ENCODE results near the gene RYR1.

The RYR1 gene

GRCh38 chr19:38430931-38431330 is 2.6 kb upstream of the RYR1 start:
- no peak for DNase-seq (ENCODE audit: extremely low read depth, low read depth)
- no peak for TF ChIP-seq CTCF (IDR thresholded peaks at IDR 0.05; ENCODE audit: low read depth, low read length)

- DNase-seq (ENCODE audit: extremely low read depth, low read depth), result no peak
- no peak for TF ChIP-seq CTCF (IDR thresholded peaks at IDR 0.05; ENCODE audit: low read depth, low read length)
Observed at GRCh38 chr19:38434549-38435051, 1.1 kb downstream of the RYR1 start.

- no peak for TF ChIP-seq CTCF (IDR thresholded peaks at IDR 0.05; ENCODE audit: low read depth, low read length)
- no peak for DNase-seq (ENCODE audit: extremely low read depth, low read depth)
Observed at GRCh38 chr19:38437295-38437694, 3.8 kb downstream of the RYR1 start.

- TF ChIP-seq CTCF (IDR thresholded peaks at IDR 0.05; ENCODE audit: low read depth, low read length), result no peak
- DNase-seq (ENCODE audit: extremely low read depth, low read depth), result no peak
Observed at GRCh38 chr19:38437917-38438316, 4.4 kb downstream of the RYR1 start.

- no peak for DNase-seq (ENCODE audit: extremely low read depth, low read depth)
Observed at GRCh38 chr19:38440592-38440991, 7.1 kb downstream of the RYR1 start.

GRCh38 chr19:38441657-38442348 is 8.3 kb downstream of the RYR1 start:
- no peak for TF ChIP-seq CTCF (IDR thresholded peaks at IDR 0.05; ENCODE audit: low read depth, low read length)
- DNase-seq (ENCODE audit: extremely low read depth, low read depth), result no peak

More at GRCh38 chr19:38440592-38440991, 7.1 kb downstream of the RYR1 start:
- no peak for TF ChIP-seq CTCF (IDR thresholded peaks at IDR 0.05; ENCODE audit: low read depth, low read length)

- no peak for DNase-seq (ENCODE audit: extremely low read depth, low read depth)
- no peak for TF ChIP-seq CTCF (IDR thresholded peaks at IDR 0.05; ENCODE audit: low read depth, low read length)
Observed at GRCh38 chr19:38442736-38443135, 9.2 kb downstream of the RYR1 start.
